ENCODE measurements around the gene ISCA2.

ISCA2 gene

DNA sequence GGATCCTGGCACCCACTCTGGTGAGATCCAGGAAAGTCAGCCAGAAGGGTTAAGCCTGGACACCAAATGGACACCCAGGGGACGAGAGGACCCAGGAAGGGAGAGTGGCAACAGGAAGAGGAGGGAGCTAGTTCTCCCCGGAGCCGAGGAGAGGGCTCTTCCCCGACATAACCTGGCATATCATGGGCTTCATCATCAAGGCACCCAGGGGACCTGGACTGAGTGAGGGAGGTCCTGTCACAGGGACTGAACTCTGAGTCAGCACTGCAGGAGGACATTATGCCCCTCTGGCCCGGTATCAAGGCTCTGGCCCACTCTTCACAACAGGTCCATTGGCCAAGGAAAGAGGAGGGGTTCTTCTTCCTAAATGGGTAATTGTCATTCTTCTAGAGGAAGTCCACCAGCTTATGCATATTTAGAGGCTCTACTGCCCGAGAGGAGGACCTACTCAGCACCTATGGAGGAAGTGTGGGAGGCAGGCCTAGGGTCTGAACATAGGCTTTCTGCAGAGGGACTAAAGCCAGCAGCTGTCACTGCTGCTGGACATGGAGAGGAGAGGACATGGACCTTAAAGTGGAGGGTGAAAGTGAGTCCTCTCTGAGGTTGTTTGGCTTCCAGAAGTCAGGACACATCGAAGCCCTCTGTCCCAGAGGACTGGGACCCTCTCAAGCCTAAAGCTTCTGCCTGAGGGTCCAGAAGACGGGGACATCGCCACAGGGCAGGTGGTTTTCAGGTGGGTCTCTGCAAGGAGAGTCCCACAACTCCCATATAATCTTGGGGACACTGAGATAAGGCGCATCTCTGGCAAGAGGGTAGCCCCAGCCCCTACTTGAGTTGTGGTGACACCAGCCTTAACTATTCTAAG is 18.6 kb downstream of the ISCA2 start:
- no peaks in the 10 kb centered on the region for H3K36me3 ChIP-seq (ENCODE audit: control insufficient read depth in 2 of 2, insufficient read depth in 1 of 2, low read length in 2 of 2)
- H3K9me3 ChIP-seq (ENCODE audit: control insufficient read depth, insufficient read depth, low read depth, low read length) = no peaks in the 10 kb centered on the region
- no peaks in the 10 kb centered on the region for H3K4me1 ChIP-seq (ENCODE audit: control insufficient read depth, insufficient read depth, low read length)
- POLR2A ChIA-PET = no interaction called here
- H3K27ac ChIP-seq (ENCODE audit: extremely low read depth, low read depth, low read length) = no peak overlapping the region
- H3K4me3 ChIP-seq (ENCODE audit: low read depth, low read length) = no peak overlapping the region
- CTCF ChIA-PET = interaction anchor here (0.6 to 2.1 kb wide), 3 partner anchors 10 to 347 kb away, joined by 3 to 8 read pairs (median 4); no protein-coding TSS in a partner anchor
- TF ChIP-seq ZNF169 (tag by site-specific recombination; IDR thresholded peaks at IDR 0.05) (no peak), GLIS1 (tag by site-specific recombination; IDR thresholded peaks at IDR 0.05) (0 out of 2 replicates have a peak, but pooled peaks have one; percentile 14)

GRCh38 chr14:74514471-74514941 is 20.9 kb downstream of the ISCA2 start:
- Histone ChIP-seq H3K27ac (ENCODE audit: extremely low read depth, low read depth, low read length) (no peak overlapping the region), H3K4me3 (ENCODE audit: low read depth, low read length) (no peak overlapping the region), H3K9me3 (ENCODE audit: control insufficient read depth, insufficient read depth, low read depth, low read length) (no peaks in the 10 kb centered on the region), H3K36me3 (ENCODE audit: control insufficient read depth in 2 of 2, insufficient read depth in 1 of 2, low read length in 2 of 2) (no peaks in the 10 kb centered on the region), H3K4me1 (ENCODE audit: control insufficient read depth, insufficient read depth, low read length) (no peaks in the 10 kb centered on the region)
- TF ChIP-seq, protein P1, sequence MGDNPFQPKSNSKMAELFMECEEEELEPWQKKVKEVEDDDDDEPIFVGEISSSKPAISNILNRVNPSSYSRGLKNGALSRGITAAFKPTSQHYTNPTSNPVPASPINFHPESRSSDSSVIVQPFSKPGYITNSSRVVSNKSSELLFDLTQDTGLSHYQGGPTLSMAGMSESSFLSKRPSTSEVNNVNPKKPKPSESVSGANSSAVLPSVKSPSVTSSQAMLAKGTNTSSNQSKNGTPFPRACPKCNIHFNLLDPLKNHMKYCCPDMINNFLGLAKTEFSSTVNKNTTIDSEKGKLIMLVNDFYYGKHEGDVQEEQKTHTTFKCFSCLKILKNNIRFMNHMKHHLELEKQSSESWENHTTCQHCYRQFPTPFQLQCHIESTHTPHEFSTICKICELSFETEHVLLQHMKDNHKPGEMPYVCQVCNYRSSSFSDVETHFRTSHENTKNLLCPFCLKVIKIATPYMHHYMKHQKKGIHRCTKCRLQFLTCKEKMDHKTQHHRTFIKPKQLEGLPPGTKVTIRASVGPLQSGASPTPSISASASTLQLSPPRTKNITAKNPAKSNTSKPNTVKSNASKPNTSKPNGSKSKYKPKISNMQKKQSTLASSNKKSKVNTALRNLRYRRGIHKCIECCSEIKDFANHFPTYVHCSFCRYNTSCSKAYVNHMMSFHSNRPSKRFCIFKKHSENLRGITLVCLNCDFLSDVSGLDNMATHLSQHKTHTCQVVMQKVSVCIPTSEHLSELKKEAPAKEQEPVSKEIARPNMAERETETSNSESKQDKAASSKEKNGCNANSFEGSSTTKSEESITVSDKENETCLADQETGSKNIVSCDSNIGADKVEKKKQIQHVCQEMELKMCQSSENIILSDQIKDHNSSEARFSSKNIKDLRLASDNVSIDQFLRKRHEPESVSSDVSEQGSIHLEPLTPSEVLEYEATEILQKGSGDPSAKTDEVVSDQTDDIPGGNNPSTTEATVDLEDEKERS (tag by site-specific recombination; IDR thresholded peaks at IDR 0.05) = no peak
- 0 out of 2 replicates have a peak, but pooled peaks have one; percentile 22 for TF ChIP-seq PRDM1 (tag by site-specific recombination; IDR thresholded peaks at IDR 0.05)
- ChIA-PET POLR2A (no interaction called here), CTCF (interaction anchor here (0.6 kb wide), 1 partner anchor 233 kb away, joined by 3 read pairs; no protein-coding TSS in a partner anchor)

GRCh38 chr14:74515891-74516412 is 22.4 kb downstream of the ISCA2 start:
- H3K4me1 ChIP-seq (ENCODE audit: control insufficient read depth, insufficient read depth, low read length) = no peaks in the 10 kb centered on the region
- ChIA-PET CTCF (interaction anchor here (0.6 to 1.8 kb wide), 3 partner anchors 16 to 1917 kb away, joined by 3 to 5 read pairs (median 4); no protein-coding TSS in a partner anchor), POLR2A (no interaction called here)
- H3K27ac ChIP-seq (ENCODE audit: extremely low read depth, low read depth, low read length) = no peak overlapping the region
- H3K9me3 ChIP-seq (ENCODE audit: control insufficient read depth, insufficient read depth, low read depth, low read length) = no peaks in the 10 kb centered on the region
- no peaks in the 10 kb centered on the region for H3K36me3 ChIP-seq (ENCODE audit: control insufficient read depth in 2 of 2, insufficient read depth in 1 of 2, low read length in 2 of 2)
- no peak overlapping the region for H3K4me3 ChIP-seq (ENCODE audit: low read depth, low read length)
- TF ChIP-seq, protein P2, sequence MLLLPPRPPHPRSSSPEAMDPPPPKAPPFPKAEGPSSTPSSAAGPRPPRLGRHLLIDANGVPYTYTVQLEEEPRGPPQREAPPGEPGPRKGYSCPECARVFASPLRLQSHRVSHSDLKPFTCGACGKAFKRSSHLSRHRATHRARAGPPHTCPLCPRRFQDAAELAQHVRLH (tag by site-specific recombination; IDR thresholded peaks at IDR 0.05) = no peak
- TF ChIP-seq, protein P3, sequence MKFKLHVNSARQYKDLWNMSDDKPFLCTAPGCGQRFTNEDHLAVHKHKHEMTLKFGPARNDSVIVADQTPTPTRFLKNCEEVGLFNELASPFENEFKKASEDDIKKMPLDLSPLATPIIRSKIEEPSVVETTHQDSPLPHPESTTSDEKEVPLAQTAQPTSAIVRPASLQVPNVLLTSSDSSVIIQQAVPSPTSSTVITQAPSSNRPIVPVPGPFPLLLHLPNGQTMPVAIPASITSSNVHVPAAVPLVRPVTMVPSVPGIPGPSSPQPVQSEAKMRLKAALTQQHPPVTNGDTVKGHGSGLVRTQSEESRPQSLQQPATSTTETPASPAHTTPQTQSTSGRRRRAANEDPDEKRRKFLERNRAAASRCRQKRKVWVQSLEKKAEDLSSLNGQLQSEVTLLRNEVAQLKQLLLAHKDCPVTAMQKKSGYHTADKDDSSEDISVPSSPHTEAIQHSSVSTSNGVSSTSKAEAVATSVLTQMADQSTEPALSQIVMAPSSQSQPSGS (tag by site-specific recombination; IDR thresholded peaks at IDR 0.05; ENCODE audit: low read depth) = no peak
- TF ChIP-seq ZNF16 (tag by site-specific recombination; IDR thresholded peaks at IDR 0.05; ENCODE audit: low read depth) = no peak
- TF ChIP-seq, protein P4, sequence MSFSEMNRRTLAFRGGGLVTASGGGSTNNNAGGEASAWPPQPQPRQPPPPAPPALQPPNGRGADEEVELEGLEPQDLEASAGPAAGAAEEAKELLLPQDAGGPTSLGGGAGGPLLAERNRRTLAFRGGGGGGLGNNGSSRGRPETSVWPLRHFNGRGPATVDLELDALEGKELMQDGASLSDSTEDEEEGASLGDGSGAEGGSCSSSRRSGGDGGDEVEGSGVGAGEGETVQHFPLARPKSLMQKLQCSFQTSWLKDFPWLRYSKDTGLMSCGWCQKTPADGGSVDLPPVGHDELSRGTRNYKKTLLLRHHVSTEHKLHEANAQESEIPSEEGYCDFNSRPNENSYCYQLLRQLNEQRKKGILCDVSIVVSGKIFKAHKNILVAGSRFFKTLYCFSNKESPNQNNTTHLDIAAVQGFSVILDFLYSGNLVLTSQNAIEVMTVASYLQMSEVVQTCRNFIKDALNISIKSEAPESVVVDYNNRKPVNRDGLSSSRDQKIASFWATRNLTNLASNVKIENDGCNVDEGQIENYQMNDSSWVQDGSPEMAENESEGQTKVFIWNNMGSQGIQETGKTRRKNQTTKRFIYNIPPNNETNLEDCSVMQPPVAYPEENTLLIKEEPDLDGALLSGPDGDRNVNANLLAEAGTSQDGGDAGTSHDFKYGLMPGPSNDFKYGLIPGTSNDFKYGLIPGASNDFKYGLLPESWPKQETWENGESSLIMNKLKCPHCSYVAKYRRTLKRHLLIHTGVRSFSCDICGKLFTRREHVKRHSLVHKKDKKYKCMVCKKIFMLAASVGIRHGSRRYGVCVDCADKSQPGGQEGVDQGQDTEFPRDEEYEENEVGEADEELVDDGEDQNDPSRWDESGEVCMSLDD (tag by site-specific recombination; IDR thresholded peaks at IDR 0.05) = no peak
- no peak for TF ChIP-seq ZNF701 (tag by site-specific recombination; IDR thresholded peaks at IDR 0.05)
- TF ChIP-seq ZNF449 (tag by site-specific recombination; IDR thresholded peaks at IDR 0.05) = no peak
- TF ChIP-seq ZNF211 (tag by site-specific recombination; IDR thresholded peaks at IDR 0.05; ENCODE audit: low read depth) = no peak
- TF ChIP-seq IKZF3 (tag by site-specific recombination; IDR thresholded peaks at IDR 0.05) = no peak
- TF ChIP-seq, protein P5, sequence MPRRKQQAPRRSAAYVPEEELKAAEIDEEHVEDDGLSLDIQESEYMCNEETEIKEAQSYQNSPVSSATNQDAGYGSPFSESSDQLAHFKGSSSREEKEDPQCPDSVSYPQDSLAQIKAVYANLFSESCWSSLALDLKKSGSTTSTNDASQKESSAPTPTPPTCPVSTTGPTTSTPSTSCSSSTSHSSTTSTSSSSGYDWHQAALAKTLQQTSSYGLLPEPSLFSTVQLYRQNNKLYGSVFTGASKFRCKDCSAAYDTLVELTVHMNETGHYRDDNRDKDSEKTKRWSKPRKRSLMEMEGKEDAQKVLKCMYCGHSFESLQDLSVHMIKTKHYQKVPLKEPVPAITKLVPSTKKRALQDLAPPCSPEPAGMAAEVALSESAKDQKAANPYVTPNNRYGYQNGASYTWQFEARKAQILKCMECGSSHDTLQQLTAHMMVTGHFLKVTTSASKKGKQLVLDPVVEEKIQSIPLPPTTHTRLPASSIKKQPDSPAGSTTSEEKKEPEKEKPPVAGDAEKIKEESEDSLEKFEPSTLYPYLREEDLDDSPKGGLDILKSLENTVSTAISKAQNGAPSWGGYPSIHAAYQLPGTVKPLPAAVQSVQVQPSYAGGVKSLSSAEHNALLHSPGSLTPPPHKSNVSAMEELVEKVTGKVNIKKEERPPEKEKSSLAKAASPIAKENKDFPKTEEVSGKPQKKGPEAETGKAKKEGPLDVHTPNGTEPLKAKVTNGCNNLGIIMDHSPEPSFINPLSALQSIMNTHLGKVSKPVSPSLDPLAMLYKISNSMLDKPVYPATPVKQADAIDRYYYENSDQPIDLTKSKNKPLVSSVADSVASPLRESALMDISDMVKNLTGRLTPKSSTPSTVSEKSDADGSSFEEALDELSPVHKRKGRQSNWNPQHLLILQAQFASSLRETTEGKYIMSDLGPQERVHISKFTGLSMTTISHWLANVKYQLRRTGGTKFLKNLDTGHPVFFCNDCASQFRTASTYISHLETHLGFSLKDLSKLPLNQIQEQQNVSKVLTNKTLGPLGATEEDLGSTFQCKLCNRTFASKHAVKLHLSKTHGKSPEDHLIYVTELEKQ (tag by site-specific recombination; IDR thresholded peaks at IDR 0.05; ENCODE audit: borderline replicate concordance) = no peak
- no peak for TF ChIP-seq ZNF843 (tag by site-specific recombination; IDR thresholded peaks at IDR 0.05)
- no peak for TF ChIP-seq ZBTB20 (tag by site-specific recombination; IDR thresholded peaks at IDR 0.05)
